IMR-90 (cell line): Measurements from ENCODE around the gene MTMR3. TPM values are rescaled to one million over a fixed set of nuclear protein-coding genes. Genes with fewer than 3 reads are reported as not detected.

Experiments used
- ATAC-seq: fragments of 200-7000 bp; cut with Tn5 transposase; 2 replicates; pipeline ENCODE4 v1.9.1; 2020; ENCODE audit warnings: low read depth, mild to moderate bottlenecking, moderate library complexity
- BruUV-seq: library from RNA; stranded (reverse); fragments of 400-500 nt; replicated peaks from 2 replicates; lab custom pipeline; 2021; lab: Mats Ljungman, UMichigan
- CTCF ChIA-PET: fragments of 300-600 bp; formaldehyde crosslinking; extraction: SDS; loops from one replicate; lab custom pipeline; 2021; ENCODE audit warnings: antibody characterized with exemption; lab: Yijun Ruan, JAX
- POLR2A ChIA-PET: fragments of 300-600 bp; sonication (Branson Sonifier 250); formaldehyde crosslinking; loops from one replicate; lab custom pipeline; 2022; ENCODE audit warnings: antibody characterized with exemption; ENCODE audit not compliant: unreplicated experiment; lab: Charles Lee
- DNase-seq: peaks from one replicate; pipeline ENCODE4 v3.0.0; 2013
- H2AFZ ChIP-seq: replicated peaks from 2 replicates; pipeline ENCODE3; 2013; ENCODE audit warnings: low read length, mild to moderate bottlenecking; ENCODE audit not compliant: poor library complexity
- H2AK5ac ChIP-seq: 2 replicates; pipeline ENCODE4 v1.6.1; 2013; ENCODE audit warnings: low read depth, low read length, inconsistent platforms
- H2AK9ac ChIP-seq: replicated peaks from 2 replicates; pipeline ENCODE3; 2013; ENCODE audit warnings: mild to moderate bottlenecking, low read depth, low read length, moderate library complexity; ENCODE audit not compliant: poor library complexity
- H2BK120ac ChIP-seq: 2 replicates; pipeline ENCODE4 v1.6.1; 2013; ENCODE audit warnings: low read depth, low read length, inconsistent platforms
- H2BK15ac ChIP-seq: 3 replicates; pipeline ENCODE4 v1.6.1; 2013; ENCODE audit warnings: low read depth, low read length, inconsistent platforms
- H2BK20ac ChIP-seq: 2 replicates; pipeline ENCODE4 v1.6.1; 2013; ENCODE audit warnings: low read depth, mild to moderate bottlenecking, inconsistent platforms, low read length, moderate library complexity
- H2BK5ac ChIP-seq: 2 replicates; pipeline ENCODE4 v1.6.1; 2013; ENCODE audit warnings: mild to moderate bottlenecking, low read depth, low read length, inconsistent platforms; ENCODE audit not compliant: poor library complexity, severe bottlenecking
- H3K14ac ChIP-seq: replicated peaks from 2 replicates; pipeline ENCODE4 v1.6.1; 2013; ENCODE audit warnings: low read depth, low read length, inconsistent platforms
- H3K18ac ChIP-seq: 2 replicates; pipeline ENCODE4 v1.6.1; 2013; ENCODE audit warnings: low read depth, low read length, control low read depth
- H3K23ac ChIP-seq: 2 replicates; pipeline ENCODE4 v1.6.1; 2013; ENCODE audit warnings: low read depth, low read length, inconsistent platforms
- H3K27ac ChIP-seq: 2 replicates; pipeline ENCODE4 v1.5.1; 2013; ENCODE audit warnings: mild to moderate bottlenecking, control low read depth, low read length; ENCODE audit not compliant: insufficient read depth
- H3K27me3 ChIP-seq: 2 replicates; pipeline ENCODE4 v1.6.1; 2013; ENCODE audit warnings: low read length; ENCODE audit not compliant: control insufficient read depth, insufficient read depth
- H3K36me3 ChIP-seq: 2 replicates; pipeline ENCODE4 v1.6.1; 2013; ENCODE audit warnings: low read length, mixed read lengths; ENCODE audit not compliant: control insufficient read depth, insufficient read depth
- H3K4ac ChIP-seq: 2 replicates; pipeline ENCODE4 v1.6.1; 2013; ENCODE audit warnings: low read depth, low read length, inconsistent platforms
- H3K4me1 ChIP-seq: 2 replicates; pipeline ENCODE4 v1.6.1; 2013; ENCODE audit warnings: low read length, mixed read lengths; ENCODE audit not compliant: control insufficient read depth, insufficient read depth
- H3K4me2 ChIP-seq: 2 replicates; pipeline ENCODE4 v1.6.1; 2013; ENCODE audit warnings: low read depth, mild to moderate bottlenecking, control low read depth, low read length, moderate library complexity
- H3K4me3 ChIP-seq: 2 replicates; pipeline ENCODE4 v1.5.1; 2013; ENCODE audit warnings: low read depth, mild to moderate bottlenecking, control low read depth, low read length, moderate library complexity; ENCODE audit not compliant: insufficient read depth
- H3K56ac ChIP-seq: 2 replicates; pipeline ENCODE4 v1.6.1; 2013; ENCODE audit warnings: low read length, inconsistent platforms; ENCODE audit not compliant: insufficient read depth; ENCODE audit errors: extremely low read depth
- H3K79me1 ChIP-seq, 2 experiments: 2 replicates each; pipeline ENCODE4 v1.6.1; 2013; ENCODE audit warnings: low read length in 2 of 2, inconsistent platforms in 1 of 2, low read depth in 1 of 2
- H3K9ac ChIP-seq: 2 replicates; pipeline ENCODE4 v1.6.1; 2013; ENCODE audit warnings: low read depth, low read length, control low read depth
- H3K9me1 ChIP-seq: 2 replicates; pipeline ENCODE4 v1.6.1; 2013; ENCODE audit warnings: low read length, inconsistent platforms; ENCODE audit not compliant: insufficient read depth
- H3K9me3 ChIP-seq: 2 replicates; pipeline ENCODE4 v1.6.1; 2013; ENCODE audit warnings: low read length; ENCODE audit not compliant: control insufficient read depth, insufficient read depth
- H4K20me1 ChIP-seq: 2 replicates; pipeline ENCODE4 v1.6.1; 2013; ENCODE audit warnings: low read length, inconsistent platforms; ENCODE audit not compliant: insufficient read depth
- H4K5ac ChIP-seq: 2 replicates; pipeline ENCODE4 v1.6.1; 2013; ENCODE audit warnings: mild to moderate bottlenecking, low read depth, low read length, control low read depth
- H4K8ac ChIP-seq, 2 experiments: 2 replicates each; pipeline ENCODE4 v1.6.1; 2013; ENCODE audit warnings: low read depth in 2 of 2, low read length in 2 of 2, control low read depth in 1 of 2, inconsistent platforms in 1 of 2
- H4K91ac ChIP-seq: 2 replicates; pipeline ENCODE4 v1.6.1; 2013; ENCODE audit warnings: low read depth, low read length, inconsistent platforms; ENCODE audit not compliant: insufficient read depth
- BHLHE40 ChIP-seq: fragments of 150-350 bp; IDR thresholded peaks from 2 replicates; pipeline ENCODE4 v1.6.1; 2016; ENCODE audit warnings: mild to moderate bottlenecking, low read depth, low read length
- CEBPB ChIP-seq: IDR thresholded peaks from 2 replicates; pipeline ENCODE4 v1.6.1; 2012; ENCODE audit warnings: low read depth, low read length, improper control_type of control experiment
- CTCF ChIP-seq: conservative IDR thresholded peaks from 2 replicates; pipeline ENCODE4 v1.5.1; 2012; ENCODE audit warnings: mild to moderate bottlenecking, low read depth, low read length, improper control_type of control experiment
- ELK1 ChIP-seq: fragments of 150-350 bp; IDR thresholded peaks from 2 replicates; pipeline ENCODE4 v1.6.1; 2016; ENCODE audit warnings: low read depth, mild to moderate bottlenecking, low read length, moderate library complexity, borderline replicate concordance
- FOS ChIP-seq: fragments of 150-350 bp; IDR thresholded peaks from 2 replicates; pipeline ENCODE4 v1.6.1; 2016; ENCODE audit warnings: low read depth, low read length
- MAFK ChIP-seq: IDR thresholded peaks from 2 replicates; pipeline ENCODE4 v1.6.1; 2012; ENCODE audit warnings: low read depth, low read length, improper control_type of control experiment
- MAZ ChIP-seq: IDR thresholded peaks from 2 replicates; pipeline ENCODE4 v1.6.1; 2012; ENCODE audit warnings: low read depth, mild to moderate bottlenecking, low read length, improper control_type of control experiment, moderate library complexity, borderline replicate concordance
- MXI1 ChIP-seq: IDR thresholded peaks from 2 replicates; pipeline ENCODE4 v1.6.1; 2012; ENCODE audit warnings: low read depth, mild to moderate bottlenecking, low read length, moderate library complexity, borderline replicate concordance
- NFE2L2 ChIP-seq: fragments of 150-350 bp; IDR thresholded peaks from 2 replicates; pipeline ENCODE4 v1.6.1; 2016; ENCODE audit warnings: low read depth, mild to moderate bottlenecking, low read length
- RAD21 ChIP-seq: IDR thresholded peaks from 2 replicates; pipeline ENCODE4 v1.6.1; 2012; ENCODE audit warnings: low read length, improper control_type of control experiment
- RCOR1 ChIP-seq: IDR thresholded peaks from 2 replicates; pipeline ENCODE4 v1.6.1; 2012; ENCODE audit warnings: mild to moderate bottlenecking, low read length, improper control_type of control experiment; ENCODE audit not compliant: insufficient replicate concordance
- RFX5 ChIP-seq: IDR thresholded peaks from 2 replicates; pipeline ENCODE4 v1.8.0; 2012; ENCODE audit warnings: low read depth, mild to moderate bottlenecking, low read length, moderate library complexity
- SMC3 ChIP-seq: fragments of 150-350 bp; IDR thresholded peaks from 2 replicates; pipeline ENCODE4 v1.6.1; 2016; ENCODE audit warnings: low read depth, mild to moderate bottlenecking, antibody characterized with exemption, low read length, moderate library complexity
- USF2 ChIP-seq: fragments of 150-350 bp; IDR thresholded peaks from 2 replicates; pipeline ENCODE4 v1.6.1; 2017; ENCODE audit warnings: mild to moderate bottlenecking, antibody characterized with exemption, low read length, low read depth
- WGBS, 2 experiments: methylation state at CpG; one replicate each; pipeline versions ENCODE4 v1.1.5 to v1.1.7; 2013; ENCODE audit warnings: missing lambda C conversion rate in 2 of 2; ENCODE audit not compliant: insufficient read length in 1 of 2; ENCODE audit errors: extremely low coverage in 2 of 2; 5-methylcytosine and 5-hydroxymethylcytosine counted together
- dilution Hi-C: fragments of 300-500 bp; cut with HindIII; formaldehyde crosslinking; loops from one replicate; pipeline ENCODE4 v1.14.3; 2018; ENCODE audit warnings: low sequenced_read_pairs; ENCODE audit not compliant: unreplicated experiment
- in situ Hi-C: fragments of 300-500 bp; cut with MboI; formaldehyde crosslinking; loops from 3 replicates; pipeline ENCODE4 v1.14.3; 2019; ENCODE audit warnings: low sequenced_read_pairs, inconsistent platforms, mixed read lengths
- intact Hi-C: fragments of 100-400 bp; cut with micrococcal nuclease; formaldehyde crosslinking; loops from 2 replicates; pipeline ENCODE4 v1.10.0; 2022
- polyA plus RNA-seq, 3 experiments: library from polyadenylated mRNA; depleted of rRNA; stranded (reverse); fragments of >200 nt; gene quantifications; 2 replicates each; pipeline ENCODE4 v1.2.3, GENCODE V29; 2012; ENCODE audit warnings: low replicate concordance in 1 of 3
- total RNA-seq: library from RNA; depleted of rRNA; stranded (reverse); fragments of >200 nt; gene quantifications from 2 replicates; pipeline ENCODE4 v1.2.3, GENCODE V29; 2012

Gene MTMR3
- total and polyA plus RNA-seq, 2 of the 4 experiments (the other 2 are of a cell fraction): 21.3 to 29.4 TPM

- Histone ChIP-seq H2BK20ac (no peak overlapping the region), H3K4me1 (peaks cover 2% of the 10 kb centered on the region; the same call in 1 of the 2 replicates), H3K4me2 (no peak overlapping the region), H4K91ac (no peak overlapping the region), H4K5ac (no peak overlapping the region), H2AFZ (no peak overlapping the region), H2BK15ac (no peak overlapping the region), H3K27me3 (no peaks in the 10 kb centered on the region), H3K14ac (no peak overlapping the region), H3K9me3 (no peaks in the 10 kb centered on the region), H3K18ac (no peak overlapping the region), H3K4ac (no peak overlapping the region), H3K9ac (no peak overlapping the region), H3K36me3 (peaks cover 12% of the 10 kb centered on the region; the same call in 1 of the 2 replicates), H2AK5ac (no peak overlapping the region), H3K9me1 (peaks cover 18% of the 10 kb centered on the region), H4K20me1 (no peaks in the 10 kb centered on the region), H3K4me3 (no peak overlapping the region), H3K79me1 (peaks cover 0 to 4% of the 10 kb centered on the region in 2 experiments; a peak in 1 of 4 replicates), H3K56ac (no peak overlapping the region), H2BK5ac (no peak overlapping the region), H2BK120ac (no peak overlapping the region), H3K23ac (no peak overlapping the region), H2AK9ac (no peak overlapping the region), H3K27ac (no peak overlapping the region), H4K8ac (no peak overlapping the region)
- ChIA-PET CTCF (no interaction called here), POLR2A (interaction anchor here (0.5 kb wide), 1 partner anchor 225 kb away, joined by 4 read pairs; no protein-coding TSS in a partner anchor)
- TF ChIP-seq MAZ (no peak), MXI1 (no peak), BHLHE40 (no peak), USF2 (no peak), RAD21 (no peak), FOS (no peak), RFX5 (no peak), MAFK (no peak), CTCF (no peak), ELK1 (no peak), NFE2L2 (no peak), CEBPB (no peak), SMC3 (no peak), RCOR1 (no peak)
- ATAC-seq (no peak), DNase-seq (no peak)
- BruUV-seq: no TSS peak
- dilution Hi-C loops: loop anchor here (25.0 kb wide), 1 partner anchor 345 kb away; no protein-coding TSS in a partner anchor
- no CpG with 5 or more reads among the region's 2 CpGs for WGBS, 2 experiments
- in situ Hi-C loops: no loop called here
- intact Hi-C loops: no loop called here
Measured at GRCh38 chr22:30031764-30032455, 148.9 kb downstream of the MTMR3 start.
